Activated T-cell treated with anti-CD3 and anti-CD28 coated beads for 48 hours (primary cell): ENCODE data around the gene RND2.

Source experiments
- DNase-seq: peaks from one replicate; pipeline ENCODE4 v3.0.0-alpha.2; 2020; ENCODE audit warnings: low read depth

The RND2 gene

DNA sequence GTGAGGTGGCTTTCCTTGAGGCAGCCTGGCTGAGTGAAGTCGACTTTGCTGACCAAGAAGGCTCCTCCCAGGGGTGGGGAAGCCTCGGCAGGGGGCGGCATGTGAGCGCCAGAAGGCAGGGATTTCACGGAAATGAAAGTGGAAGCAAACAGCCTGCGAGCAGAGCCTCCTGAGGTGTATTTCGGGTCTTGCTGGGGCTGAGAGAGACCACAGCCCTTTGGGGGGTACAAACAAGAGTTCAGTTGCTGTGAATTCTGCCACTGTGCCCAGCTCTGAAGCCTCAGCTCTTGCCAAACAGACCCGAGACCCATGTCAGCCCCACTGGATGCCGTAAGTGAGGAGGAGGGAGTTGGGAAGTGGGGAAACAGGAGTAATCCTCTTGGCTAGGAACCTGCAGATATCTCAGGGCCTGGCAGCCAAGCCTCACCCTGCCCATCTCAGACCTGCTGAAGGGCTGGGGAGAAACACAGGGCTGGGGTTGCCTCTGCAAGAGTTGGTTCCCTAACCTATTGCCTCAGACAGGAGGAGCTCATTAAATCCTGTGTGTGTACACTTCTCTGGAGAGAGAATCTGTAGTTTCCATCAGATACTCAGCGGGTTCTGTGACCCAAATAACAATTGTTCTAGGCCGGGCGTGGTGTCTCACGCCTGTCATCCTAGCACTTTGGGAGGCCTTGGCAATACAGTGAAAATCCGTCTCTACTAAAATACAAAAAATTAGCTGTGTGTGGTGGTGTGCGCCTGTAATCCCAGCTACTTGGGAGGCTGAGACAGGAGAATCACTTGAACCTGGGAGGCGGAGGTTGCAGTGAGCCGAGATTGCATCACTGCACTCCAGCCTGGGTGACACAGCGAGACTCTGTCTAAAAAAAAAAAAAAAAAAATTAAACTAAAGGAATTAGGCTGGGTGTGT, 18.1 kb upstream of the RND2 start, which contains the start of gene IFI35:
Gene IFI35, plus strand, starts transcription at position 146 of the 913 bp plus-strand sequence. Its CDS starts 164 bp downstream, at position 310.
- peak; percentile 80 for DNase-seq

DNA sequence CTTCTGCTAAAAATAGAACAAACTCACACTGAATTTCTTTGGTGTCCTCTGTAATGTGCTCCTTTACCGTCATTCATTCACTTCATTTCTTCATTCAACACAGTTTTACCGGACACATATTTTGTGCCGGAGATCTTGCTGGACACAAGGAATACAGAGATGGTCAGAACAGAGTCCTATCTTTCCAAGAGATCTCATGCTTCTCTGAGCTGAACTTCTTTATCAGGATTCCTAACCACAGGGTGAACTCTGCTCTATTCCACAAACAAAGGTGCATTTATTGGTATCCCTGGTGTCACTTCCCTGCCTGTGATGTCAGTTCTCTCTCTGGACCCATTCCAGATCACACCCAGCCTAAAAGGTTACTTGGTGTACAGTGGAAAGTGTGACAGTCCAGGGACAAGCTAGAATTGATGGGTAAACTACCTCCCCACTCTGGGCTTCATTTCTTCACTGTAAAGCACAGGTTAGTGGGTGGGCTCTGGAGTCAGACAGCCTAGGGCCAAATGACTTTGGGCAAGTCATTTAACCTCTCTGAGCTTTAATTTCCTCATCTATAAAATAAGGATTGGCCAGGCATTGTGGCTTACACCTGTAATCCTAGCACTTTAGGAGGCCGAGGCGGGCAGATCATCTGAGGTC, 14.2 kb upstream of the RND2 start:
- no peak for DNase-seq

DNA sequence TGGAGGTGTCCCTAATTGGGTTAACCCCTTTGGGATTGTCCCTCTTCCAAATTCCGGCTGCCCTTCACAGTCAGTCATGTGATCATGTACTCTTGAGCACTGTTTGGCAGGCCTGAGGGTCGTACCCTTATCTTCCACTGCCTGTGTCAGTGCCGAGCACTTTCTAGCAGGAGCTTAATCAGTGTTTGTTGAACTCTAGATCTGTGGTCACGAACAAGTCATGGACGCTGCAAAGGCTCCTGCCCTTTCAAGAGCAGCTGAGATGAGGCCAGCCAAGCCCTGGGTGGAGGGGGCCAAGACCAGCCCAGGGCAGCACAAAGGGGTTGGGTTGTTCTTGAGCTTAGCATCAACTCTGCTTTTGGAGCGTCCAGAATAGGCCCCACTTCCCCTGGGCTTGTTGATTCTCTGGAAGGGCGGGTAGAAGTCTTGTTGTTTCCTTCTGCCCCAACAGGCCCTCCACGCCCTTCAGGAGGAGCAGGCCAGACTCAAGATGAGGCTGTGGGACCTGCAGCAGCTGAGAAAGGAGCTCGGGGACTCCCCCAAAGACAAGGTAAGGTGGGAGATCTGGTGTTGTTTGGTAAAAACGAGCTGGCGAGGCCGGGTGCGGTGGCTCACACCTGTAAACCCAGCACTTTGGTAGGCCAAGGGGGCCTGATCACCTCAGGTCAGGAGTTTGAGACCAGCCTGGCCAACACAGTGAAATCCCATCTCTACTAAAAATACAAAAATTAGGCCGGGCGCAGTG, 13.1 kb upstream of the RND2 start:
- DNase-seq: no peak

DNA sequence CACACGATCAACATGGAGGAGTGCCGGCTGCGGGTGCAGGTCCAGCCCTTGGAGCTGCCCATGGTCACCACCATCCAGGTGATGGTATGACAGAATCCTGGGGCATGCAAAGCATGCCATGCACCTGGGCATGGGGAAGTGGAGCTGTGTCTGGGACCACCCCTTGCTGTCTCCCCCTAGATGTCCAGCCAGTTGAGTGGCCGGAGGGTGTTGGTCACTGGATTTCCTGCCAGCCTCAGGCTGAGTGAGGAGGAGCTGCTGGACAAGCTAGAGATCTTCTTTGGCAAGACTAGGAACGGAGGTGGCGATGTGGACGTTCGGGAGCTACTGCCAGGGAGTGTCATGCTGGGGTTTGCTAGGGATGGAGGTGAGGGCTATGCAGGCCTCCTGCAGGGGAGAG, 11.7 kb upstream of the RND2 start:
- DNase-seq: no peak

DNA sequence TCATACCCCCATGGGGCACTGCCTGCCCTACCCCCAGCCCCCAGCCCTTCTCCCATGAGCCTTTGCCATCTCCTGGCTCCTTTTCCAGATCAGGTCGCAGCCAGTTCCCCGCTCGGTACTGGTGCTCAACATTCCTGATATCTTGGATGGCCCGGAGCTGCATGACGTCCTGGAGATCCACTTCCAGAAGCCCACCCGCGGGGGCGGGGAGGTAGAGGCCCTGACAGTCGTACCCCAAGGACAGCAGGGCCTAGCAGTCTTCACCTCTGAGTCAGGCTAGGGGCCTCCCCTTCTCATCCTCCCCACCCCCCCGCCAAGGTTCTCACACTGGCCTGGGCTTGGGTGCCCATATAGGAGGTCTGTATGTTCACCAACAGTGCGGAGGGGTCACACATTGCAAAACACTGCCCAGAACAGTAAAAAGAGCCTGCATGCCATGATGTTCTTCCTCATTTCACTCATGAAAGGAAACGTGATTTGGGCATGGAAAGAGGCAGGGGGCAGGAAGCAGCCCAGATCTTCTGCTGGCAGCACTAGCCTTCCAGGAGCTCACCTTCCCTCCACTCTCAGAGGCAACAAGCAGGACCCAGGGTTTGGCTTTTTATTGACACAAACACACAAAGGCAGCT, 10.9 kb upstream of the RND2 start:
- no peak for DNase-seq

DNA sequence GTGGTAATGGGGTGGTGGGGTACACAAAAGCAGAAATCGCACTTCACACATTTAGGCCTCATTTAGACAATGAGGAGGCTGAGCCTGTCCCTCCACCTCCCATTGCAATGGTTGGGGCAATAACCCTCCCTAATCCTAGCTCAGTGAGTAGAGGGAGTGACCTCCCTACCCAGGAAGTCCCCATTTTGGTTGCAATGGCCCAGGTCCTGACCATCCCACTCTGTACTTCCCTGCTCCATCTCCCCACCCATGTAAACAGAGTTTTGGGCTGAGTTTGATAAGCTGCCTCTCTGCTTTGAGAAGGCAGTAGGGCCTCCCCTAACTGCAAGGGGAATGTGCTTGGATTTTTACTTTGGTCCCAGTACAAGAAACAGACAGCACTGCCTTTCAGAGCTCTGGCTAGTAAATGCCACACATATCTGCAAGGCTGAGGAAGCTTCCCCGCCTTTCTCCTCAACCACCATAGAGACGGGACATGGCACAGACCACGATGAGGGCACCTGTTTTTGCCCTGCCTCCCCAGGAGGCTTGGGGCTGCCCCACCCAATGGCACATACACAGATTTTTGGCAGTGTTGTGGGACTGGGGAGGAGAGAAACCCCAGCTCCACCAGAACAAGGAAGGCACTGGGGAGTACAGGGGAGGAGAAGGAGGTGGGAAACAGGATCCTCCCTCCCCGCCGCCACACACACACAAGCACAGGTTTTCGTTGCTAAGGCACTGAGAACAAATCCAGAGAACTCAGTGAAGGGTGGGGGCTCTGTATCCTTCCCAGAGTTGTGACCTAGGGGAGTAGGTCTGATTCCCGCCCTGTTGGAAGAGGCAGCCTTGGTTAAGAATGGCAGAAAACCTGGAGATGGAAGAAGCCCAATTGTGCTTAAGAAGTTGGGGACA, 10.1 kb upstream of the RND2 start:
- no peak for DNase-seq

DNA sequence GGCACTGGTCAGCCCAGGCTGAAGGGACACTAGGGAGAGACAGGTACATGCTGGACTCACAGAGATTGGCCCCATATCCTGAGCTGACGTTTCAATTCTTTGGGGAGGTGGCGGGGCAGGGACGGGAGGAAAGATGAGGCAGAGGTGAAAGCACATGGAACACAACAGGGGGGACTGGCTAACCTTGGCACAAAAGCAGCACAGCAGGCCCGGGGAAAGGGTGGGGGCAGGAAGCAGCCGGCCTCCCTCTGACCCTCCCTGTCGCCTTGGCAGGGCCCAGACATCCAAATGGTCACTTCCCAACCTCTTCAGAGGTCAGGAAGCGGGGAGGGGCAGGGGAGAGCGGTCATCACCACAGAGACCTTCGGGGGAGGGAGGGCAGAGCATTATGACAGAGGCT, 9.5 kb upstream of the RND2 start:
- no peak for DNase-seq

DNA sequence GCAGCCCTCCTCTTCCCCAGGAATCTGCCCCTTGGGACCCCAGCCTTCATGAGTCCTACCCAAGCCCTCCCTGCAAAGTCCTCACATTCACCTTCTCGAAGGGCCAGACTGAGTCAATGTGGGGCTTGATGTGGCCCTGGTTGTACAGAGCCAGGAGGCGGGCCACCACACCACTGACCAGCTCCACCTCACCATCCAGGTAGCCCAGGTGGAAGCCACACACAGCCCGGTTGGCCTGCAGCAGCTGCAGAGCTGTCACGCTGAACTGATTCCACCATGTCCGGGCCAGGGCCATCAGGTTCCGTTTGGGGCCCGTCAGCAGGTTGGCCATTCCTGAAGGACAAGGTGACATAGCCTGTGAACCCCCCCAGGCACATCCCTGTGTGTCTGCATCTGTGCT, 8.8 kb upstream of the RND2 start:
- no peak for DNase-seq

DNA sequence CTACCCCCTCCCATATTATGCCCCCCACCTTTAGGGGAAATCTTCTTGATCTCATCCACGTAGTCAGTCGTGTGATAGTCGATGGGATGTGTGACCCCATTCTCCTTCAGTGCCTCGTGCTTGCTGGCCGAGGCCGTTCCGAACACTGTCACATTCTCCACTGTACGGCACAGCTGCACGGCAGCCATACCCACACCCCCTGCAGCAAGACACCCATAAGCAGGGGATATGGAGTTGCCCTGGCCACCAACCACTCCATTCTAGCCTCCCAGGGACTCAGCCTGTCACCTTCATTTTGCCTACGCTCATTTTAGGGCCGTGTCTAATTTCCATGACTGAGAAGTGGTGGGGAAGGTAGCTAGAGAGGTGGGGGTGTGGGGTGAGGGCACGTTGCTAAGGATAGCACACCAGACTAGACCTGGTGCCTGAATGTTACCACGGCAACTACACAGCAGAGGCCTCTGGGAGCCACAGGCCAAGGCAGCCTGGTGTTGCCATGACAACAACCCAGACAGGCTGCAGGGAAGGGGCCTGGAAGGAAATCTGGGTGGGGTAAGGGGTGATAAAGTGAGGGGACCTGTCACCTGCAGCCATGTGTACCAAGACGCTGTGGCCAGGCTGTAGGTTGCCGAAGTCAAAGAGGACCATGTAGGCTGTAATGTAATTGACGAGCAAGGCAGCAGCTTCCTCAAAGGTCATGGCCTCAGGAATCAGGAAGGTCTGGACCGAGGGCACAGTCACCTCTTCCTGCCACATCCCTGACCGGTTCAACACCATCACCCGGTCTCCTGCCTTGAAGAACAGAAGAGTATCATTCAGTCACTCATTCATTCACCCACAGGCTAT, 6.8 kb upstream of the RND2 start:
- no peak for DNase-seq

DNA sequence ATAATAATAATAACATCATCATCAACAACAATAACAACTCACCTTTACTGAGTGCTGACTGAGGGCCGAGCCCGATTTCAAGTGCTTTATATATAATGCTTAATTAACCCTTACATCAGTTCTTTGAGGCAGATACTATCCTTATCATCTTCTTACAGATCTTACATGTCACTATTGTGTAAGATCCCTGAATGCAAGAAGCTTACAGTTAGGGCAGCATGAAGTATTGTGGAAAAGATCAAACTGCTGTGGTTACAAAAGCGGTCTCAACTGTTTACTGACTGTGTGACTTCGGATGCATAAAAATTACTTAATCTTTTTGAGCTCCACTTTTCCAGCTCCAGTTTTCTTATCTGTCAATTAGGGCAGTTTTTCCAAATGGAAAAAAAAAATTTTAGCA, 6.1 kb upstream of the RND2 start:
- no peak for DNase-seq

DNA sequence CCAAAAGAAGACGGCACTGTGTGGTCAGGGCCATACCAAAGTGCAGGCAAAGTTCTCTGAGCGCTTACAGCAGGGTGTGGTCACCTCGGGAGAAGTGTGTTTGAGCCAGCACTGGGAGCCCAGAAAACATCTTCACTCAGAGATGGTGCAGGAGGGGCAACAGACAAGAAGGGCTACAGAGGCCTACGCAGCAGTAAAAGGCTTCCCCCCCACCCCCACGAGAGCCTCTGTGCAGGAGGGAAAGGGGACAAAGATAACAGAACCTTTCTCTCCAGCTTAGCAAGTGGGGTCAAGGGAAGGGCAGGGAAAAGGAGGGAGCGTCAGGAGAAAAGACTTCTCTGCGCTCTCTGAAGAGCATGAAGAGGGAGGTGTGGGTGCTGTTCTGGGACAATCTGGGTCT, 5.6 kb upstream of the RND2 start:
- DNase-seq: no peak

DNA sequence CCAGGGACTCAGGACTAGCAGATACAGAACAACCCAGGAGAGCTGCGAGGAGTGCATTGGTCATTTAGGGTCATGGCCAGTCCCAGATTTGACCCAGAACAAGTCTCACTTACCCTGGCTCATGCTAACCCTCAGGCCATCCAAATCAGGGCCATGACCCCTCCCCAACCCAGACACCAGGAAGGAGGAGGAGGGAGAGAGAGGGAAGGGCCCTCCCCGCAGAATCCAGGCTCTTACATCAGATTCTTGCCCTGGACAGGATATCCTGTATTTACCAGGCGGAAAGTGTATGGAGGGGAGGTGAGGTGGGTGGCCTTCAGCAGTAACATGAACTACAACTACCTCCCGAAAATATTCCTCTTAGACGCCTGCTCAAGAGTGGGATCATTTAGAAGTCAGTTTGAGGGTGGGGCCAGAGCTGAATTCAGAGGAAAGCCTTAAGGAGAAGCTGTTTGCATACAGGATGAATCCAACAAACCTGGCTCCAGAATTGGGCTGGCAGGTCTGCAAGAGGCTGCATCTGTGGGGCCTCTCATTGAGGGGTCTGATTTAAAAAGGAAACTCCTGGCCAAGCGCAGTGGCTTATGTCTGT, 4.9 kb upstream of the RND2 start:
- no peak for DNase-seq

DNA sequence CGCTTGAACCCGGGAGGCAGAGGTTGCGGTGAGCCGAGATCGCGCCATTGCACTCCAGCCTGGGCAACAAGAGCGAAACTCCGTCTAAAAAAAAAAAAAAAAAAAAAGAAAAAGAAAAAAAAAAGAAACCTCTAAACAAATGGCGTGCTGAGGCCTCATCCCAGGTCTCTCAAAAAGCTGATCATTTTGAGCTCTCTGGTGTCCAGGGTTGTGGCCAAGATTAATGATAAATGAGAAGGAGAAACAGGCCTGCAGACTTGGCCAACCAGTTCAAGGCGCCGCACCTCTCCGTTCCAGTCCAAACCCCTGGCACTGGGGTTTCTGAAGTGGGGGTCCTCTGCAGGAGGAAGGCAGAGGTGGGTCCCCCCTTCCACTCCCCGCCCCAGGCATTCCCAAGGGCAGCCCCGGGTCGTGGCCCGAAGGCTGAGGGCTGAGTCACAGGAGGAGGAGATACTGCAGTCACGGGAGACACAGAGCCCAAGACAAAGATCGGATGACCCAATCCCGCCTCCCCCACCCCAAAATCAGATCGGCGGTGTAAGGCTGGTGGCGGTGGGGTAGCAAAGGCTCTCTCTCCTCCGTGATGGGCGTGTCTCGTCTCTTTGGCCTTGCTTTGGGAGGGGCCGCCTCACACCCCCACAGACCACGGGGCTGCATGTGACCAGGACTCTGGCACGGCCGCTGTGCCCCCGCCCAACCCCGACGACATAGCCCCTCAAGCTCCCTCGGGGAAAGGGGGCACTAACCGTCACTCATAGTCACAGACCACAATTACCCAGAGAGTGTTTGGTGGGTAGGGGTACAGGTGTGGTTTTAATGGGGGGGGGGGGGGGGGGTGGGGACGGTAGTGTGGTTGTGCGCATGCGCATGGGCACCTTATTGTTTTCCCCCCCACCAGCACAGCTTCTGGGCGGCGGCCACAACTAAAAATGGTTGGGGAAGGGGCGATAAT, 4.0 kb upstream of the RND2 start:
- DNase-seq: no peak

DNA sequence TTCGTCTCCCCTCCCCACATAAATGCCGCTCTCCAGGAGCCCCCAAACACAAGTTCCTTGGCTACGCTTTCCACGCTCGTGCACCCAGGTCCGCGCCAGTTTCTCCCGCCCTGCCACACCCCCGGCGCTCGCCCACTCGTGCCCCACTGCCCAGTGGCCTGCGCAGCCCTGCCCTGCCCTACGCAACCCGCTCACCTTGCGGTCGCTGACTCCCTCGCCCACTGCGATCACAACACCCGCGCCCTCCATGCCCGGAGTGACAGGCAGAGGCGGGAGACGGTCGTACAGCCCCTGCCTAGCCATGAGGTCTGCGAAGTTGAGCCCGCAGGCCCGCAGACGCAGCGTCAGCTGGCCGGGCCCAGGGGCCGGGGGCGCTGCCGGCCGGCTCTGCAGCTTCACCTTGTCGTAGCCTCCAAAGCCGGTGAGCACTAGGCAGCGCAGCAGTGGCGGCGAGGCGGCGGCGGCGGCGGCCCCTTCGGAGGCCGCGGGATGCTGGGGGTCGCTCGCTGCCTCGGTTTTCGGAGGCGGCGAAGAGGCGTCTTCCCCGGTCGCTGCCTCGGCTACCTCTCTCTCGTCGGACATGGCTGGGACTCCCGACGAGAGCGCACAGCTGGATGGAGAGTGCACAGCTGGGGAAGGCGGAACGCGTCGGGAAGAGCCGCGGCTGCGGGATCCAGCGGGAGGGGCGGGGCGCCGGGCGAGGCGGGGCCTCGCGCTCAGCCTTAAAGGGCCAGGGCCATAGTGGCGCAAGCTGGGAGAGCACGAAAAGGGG, 3.1 kb upstream of the RND2 start, which contains the start of gene VAT1:
Gene VAT1, minus strand, starts transcription at position 645 of the 772 bp plus-strand sequence. Its CDS starts 63 bp downstream, at position 582.
- DNase-seq: peak; percentile 68

DNA sequence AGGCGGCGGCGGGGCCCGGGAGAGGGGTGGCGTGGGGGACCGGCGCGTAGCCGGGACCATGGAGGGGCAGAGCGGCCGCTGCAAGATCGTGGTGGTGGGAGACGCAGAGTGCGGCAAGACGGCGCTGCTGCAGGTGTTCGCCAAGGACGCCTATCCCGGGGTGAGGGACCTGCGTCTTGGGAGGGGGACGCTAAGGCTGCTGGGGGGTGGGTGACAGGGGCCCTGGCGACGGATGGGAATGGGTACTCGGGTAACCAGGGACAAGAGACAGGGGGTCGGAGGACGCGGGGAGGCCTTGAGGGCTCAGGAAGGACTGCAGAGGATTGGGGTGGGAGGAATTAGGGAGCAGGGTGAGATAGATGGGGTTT, 243 bp downstream of the RND2 start:
- no peak for DNase-seq

DNA sequence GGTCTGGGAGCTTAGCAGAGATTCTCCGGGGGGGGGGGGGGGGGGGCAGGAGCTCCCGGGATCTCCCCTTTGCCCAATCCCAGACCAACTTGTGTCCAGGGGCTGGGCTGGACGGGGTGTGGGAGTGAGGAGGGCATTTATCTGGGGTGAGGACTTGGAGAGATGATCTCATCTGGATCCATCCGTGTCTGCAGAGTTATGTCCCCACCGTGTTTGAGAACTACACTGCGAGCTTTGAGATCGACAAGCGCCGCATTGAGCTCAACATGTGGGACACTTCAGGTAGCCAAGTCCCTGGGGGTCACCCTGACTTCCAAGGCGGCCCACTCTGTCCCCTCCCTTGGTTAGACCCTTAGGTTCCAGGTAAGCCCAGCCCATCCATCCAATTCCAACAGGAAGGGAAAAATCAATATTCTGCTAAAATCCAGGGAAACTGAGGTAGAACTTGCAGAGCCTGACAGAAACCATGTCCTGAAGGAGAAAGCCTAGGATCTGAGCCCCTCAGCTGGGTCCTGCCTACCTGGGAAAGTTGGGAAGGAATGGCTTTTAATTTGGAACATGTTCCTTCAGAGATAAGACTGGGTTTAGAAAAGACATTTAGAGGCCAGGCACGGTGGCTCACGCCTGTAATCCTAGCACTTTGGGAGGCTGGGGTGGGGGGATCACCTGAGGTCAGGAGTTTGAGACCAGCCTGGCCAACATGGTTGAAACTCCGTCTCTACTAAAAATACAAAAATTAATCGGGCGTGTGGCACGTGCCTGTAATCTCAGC, 921 bp downstream of the RND2 start:
- no peak for DNase-seq

DNA sequence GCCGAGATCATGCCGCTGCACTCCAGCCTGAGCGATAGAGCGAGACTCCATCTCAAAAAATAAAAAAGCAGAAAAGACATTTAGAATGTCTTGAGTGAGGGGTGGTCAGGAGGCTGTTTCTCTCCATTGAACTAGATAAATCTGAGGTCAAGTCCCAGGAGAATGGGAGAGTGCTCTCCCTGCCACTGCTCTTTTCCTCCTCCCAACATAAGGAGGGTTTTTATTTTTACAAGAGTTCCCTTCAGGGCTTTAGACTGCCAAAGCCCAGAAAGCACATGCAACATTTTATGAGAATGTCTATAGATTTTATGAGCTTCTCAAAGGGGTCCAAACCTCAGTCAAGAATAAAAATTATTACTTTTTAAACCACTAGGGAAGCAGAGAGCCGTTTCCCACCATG, 1.6 kb downstream of the RND2 start:
- no peak for DNase-seq
